ENCODE results near the gene FGG. TPM values are rescaled to one million over a fixed set of nuclear protein-coding genes. Genes with fewer than 3 reads are reported as not detected.

The FGG gene
- total RNA-seq = 4.7 TPM

DNA sequence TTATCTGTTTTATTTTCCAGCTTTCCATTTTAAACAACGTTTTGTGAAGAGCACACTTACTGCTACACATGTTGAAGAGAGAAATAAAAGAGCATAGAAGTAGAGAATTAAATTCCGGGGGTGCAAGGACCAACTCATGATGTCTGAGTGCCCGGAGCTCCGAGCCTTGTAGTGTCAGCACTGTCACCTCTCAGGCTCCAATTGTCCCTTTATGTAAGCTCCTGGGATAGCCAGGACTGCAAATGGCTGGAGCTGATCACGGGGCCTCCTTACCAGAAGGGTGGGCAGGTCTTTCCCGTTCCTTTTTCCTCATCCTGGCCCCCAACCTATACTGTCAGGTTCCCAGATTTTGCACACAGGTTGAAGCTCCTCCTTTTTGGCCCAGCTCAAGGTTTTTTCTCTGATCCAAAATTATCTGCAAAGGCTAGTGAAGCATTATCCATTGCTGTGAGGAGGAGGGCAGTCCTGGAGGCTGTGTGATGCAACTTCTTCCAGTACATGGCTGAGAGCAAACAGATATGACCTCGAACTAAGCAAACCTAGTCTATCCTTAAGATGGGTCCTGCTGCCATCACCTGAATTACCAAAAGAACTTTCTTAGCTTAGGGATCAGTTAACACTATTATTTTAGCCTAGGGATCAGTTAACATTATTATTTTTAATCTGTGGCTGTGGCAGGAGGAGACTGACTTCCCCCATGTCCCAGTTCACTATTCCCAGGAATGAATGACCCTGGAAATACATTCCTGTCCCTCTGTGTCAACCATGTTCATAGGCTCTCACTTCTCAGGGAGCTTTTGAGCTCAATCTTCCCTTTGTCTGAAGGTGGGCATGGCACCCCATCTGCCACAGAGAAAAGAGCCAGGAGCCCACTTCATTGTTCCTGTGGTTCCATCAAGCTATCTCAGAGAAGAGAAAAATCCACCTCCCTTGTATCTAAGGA lies at the start of gene FGG:
TSS of gene FGG (minus strand) at position 185 of the 943 bp plus-strand sequence. CDS start at position 138, 47 bp downstream.
- H3K4me3 ChIP-seq (ENCODE audit: low read length in 3 of 3) = no peak within 1 kb of the TSS
- peaks cover 0 to 3% (median 0%) of the 10 kb centered on the region in 3 donors for H3K27me3 ChIP-seq (ENCODE audit: control insufficient read depth in 3 of 3, insufficient read depth in 3 of 3, low read length in 3 of 3)
- H3K9ac ChIP-seq (ENCODE audit: low read depth in 1 of 3, low read length in 3 of 3) = no peak within 1 kb of the TSS
- H3K36me3 ChIP-seq (ENCODE audit: control insufficient read depth in 3 of 3, insufficient read depth in 3 of 3, low read length in 3 of 3) = no peaks in the 10 kb centered on the region
- H3K9me3 ChIP-seq (ENCODE audit: control insufficient read depth in 3 of 3, low read length in 3 of 3) = no peaks in the 10 kb centered on the region
- no peaks in the 10 kb centered on the region for H3K4me1 ChIP-seq (ENCODE audit: control insufficient read depth in 3 of 3, insufficient read depth in 3 of 3, low read length in 3 of 3)
- H3K27ac ChIP-seq (ENCODE audit: low read depth, low read length) = no peak within 1 kb of the TSS

GRCh38 chr4:154660052-154660451 lies 47.6 kb upstream of the FGG start:
- Histone ChIP-seq H3K27me3 (ENCODE audit: control insufficient read depth in 3 of 3, insufficient read depth in 3 of 3, low read length in 3 of 3) (no peaks in the 10 kb centered on the region), H3K4me1 (ENCODE audit: control insufficient read depth in 3 of 3, insufficient read depth in 3 of 3, low read length in 3 of 3) (peaks cover 0 to 11% (median 0%) of the 10 kb centered on the region in 3 donors), H3K4me3 (ENCODE audit: low read length in 3 of 3) (no peak overlapping the region), H3K9ac (ENCODE audit: low read depth in 1 of 3, low read length in 3 of 3) (no peak overlapping the region), H3K27ac (ENCODE audit: low read depth, low read length) (no peak overlapping the region), H3K9me3 (ENCODE audit: control insufficient read depth in 3 of 3, low read length in 3 of 3) (no peaks in the 10 kb centered on the region), H3K36me3 (ENCODE audit: control insufficient read depth in 3 of 3, insufficient read depth in 3 of 3, low read length in 3 of 3) (no peaks in the 10 kb centered on the region)

DNA sequence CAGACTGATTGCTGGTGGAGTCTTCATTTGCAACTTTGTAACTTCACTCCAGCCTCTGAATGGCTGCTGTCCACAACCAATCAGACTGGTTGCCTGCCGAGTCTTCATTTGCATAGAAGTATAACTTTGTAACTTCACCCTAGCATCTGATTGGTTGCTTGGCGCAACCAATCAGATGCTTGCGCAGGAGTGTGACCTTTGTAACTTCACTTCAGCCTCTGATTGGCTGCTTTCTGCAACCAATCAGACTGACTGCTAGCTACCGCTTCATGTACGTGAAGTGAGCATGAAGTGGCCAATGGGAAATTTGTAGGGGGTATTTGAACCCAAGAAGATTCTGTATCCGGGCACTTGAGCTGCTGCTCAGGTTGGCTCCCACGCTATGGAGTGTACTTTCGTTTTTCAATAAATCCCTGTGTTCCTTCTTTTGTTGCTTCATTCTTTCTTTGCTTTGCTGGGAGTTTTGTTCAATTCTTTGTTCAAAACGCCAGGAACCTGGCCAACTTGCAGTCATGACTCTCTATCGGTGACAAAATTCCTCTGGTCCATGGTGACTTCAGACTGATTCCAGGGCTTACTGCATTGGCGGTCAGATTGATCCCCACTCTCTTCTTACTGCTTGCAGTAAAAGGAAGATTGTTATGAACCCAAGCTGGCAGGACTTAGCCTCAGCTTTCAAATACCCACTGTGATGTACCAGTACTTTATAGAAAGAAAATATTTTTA lies 46.4 kb upstream of the FGG start:
- H3K27me3 ChIP-seq (ENCODE audit: control insufficient read depth in 3 of 3, insufficient read depth in 3 of 3, low read length in 3 of 3) = no peaks in the 10 kb centered on the region
- no peak overlapping the region for H3K9ac ChIP-seq (ENCODE audit: low read depth in 1 of 3, low read length in 3 of 3)
- peaks cover 0 to 11% (median 0%) of the 10 kb centered on the region in 3 donors for H3K4me1 ChIP-seq (ENCODE audit: control insufficient read depth in 3 of 3, insufficient read depth in 3 of 3, low read length in 3 of 3)
- H3K27ac ChIP-seq (ENCODE audit: low read depth, low read length) = no peak overlapping the region
- H3K9me3 ChIP-seq (ENCODE audit: control insufficient read depth in 3 of 3, low read length in 3 of 3) = no peaks in the 10 kb centered on the region
- H3K36me3 ChIP-seq (ENCODE audit: control insufficient read depth in 3 of 3, insufficient read depth in 3 of 3, low read length in 3 of 3) = no peaks in the 10 kb centered on the region
- H3K4me3 ChIP-seq (ENCODE audit: low read length in 3 of 3) = peak overlapping the region in 2 of 3 donors; percentile 26 to 59

GRCh38 chr4:154643493-154643892 lies 31.0 kb upstream of the FGG start:
- Histone ChIP-seq H3K9ac (ENCODE audit: low read depth in 1 of 3, low read length in 3 of 3) (no peak overlapping the region), H3K4me1 (ENCODE audit: control insufficient read depth in 3 of 3, insufficient read depth in 3 of 3, low read length in 3 of 3) (no peaks in the 10 kb centered on the region), H3K36me3 (ENCODE audit: control insufficient read depth in 3 of 3, insufficient read depth in 3 of 3, low read length in 3 of 3) (no peaks in the 10 kb centered on the region), H3K27me3 (ENCODE audit: control insufficient read depth in 3 of 3, insufficient read depth in 3 of 3, low read length in 3 of 3) (peaks cover 0 to 2% (median 0%) of the 10 kb centered on the region in 3 donors), H3K4me3 (ENCODE audit: low read length in 3 of 3) (no peak overlapping the region), H3K9me3 (ENCODE audit: control insufficient read depth in 3 of 3, low read length in 3 of 3) (no peaks in the 10 kb centered on the region), H3K27ac (ENCODE audit: low read depth, low read length) (no peak overlapping the region)

DNA sequence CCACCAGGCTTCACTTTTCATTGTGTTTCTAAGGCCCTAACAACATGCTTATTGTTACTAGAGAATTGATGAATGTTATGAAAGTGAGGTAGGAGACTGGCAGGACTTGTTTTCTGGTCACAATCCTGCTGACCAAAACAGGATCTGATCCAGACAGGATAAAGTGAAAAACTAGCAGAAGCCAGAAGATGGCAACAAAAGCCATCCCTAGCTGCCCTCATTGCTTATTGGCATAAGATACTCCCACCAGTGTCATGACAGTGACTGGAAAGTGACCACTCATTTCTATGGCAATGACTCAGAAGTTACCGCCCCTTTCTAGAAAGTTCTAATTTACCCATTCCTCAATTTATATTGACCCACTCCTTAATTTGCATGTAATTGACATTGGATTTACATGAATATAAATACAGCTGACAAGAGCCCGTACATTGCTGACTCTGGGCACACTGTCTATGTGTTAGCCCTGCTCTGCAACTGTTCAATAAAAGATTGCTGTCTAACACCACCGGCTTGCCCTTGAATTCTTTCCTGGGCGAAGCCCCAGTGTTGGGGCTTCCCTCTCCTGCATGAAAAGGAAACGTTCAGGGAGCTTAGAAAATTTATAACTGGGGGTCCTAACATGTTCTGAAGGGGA lies 30.0 kb upstream of the FGG start:
- H3K27ac ChIP-seq (ENCODE audit: low read depth, low read length) = no peak overlapping the region
- H3K27me3 ChIP-seq (ENCODE audit: control insufficient read depth in 3 of 3, insufficient read depth in 3 of 3, low read length in 3 of 3) = peaks cover 0 to 2% (median 0%) of the 10 kb centered on the region in 3 donors
- H3K36me3 ChIP-seq (ENCODE audit: control insufficient read depth in 3 of 3, insufficient read depth in 3 of 3, low read length in 3 of 3) = no peaks in the 10 kb centered on the region
- H3K4me3 ChIP-seq (ENCODE audit: low read length in 3 of 3) = no peak overlapping the region
- H3K4me1 ChIP-seq (ENCODE audit: control insufficient read depth in 3 of 3, insufficient read depth in 3 of 3, low read length in 3 of 3) = no peaks in the 10 kb centered on the region
- no peaks in the 10 kb centered on the region for H3K9me3 ChIP-seq (ENCODE audit: control insufficient read depth in 3 of 3, low read length in 3 of 3)
- H3K9ac ChIP-seq (ENCODE audit: low read depth in 1 of 3, low read length in 3 of 3) = no peak overlapping the region

GRCh38 chr4:154640999-154641398 lies 28.5 kb upstream of the FGG start:
- no peak overlapping the region for H3K9ac ChIP-seq (ENCODE audit: low read depth in 1 of 3, low read length in 3 of 3)
- H3K4me1 ChIP-seq (ENCODE audit: control insufficient read depth in 3 of 3, insufficient read depth in 3 of 3, low read length in 3 of 3) = no peaks in the 10 kb centered on the region
- H3K9me3 ChIP-seq (ENCODE audit: control insufficient read depth in 3 of 3, low read length in 3 of 3) = no peaks in the 10 kb centered on the region
- H3K4me3 ChIP-seq (ENCODE audit: low read length in 3 of 3) = no peak overlapping the region
- H3K27ac ChIP-seq (ENCODE audit: low read depth, low read length) = no peak overlapping the region
- H3K36me3 ChIP-seq (ENCODE audit: control insufficient read depth in 3 of 3, insufficient read depth in 3 of 3, low read length in 3 of 3) = no peaks in the 10 kb centered on the region
- H3K27me3 ChIP-seq (ENCODE audit: control insufficient read depth in 3 of 3, insufficient read depth in 3 of 3, low read length in 3 of 3) = peaks cover 0 to 2% (median 0%) of the 10 kb centered on the region in 3 donors

- Histone ChIP-seq H3K9ac (ENCODE audit: low read depth in 1 of 3, low read length in 3 of 3) (no peak overlapping the region), H3K4me1 (ENCODE audit: control insufficient read depth in 3 of 3, insufficient read depth in 3 of 3, low read length in 3 of 3) (no peaks in the 10 kb centered on the region), H3K9me3 (ENCODE audit: control insufficient read depth in 3 of 3, low read length in 3 of 3) (no peaks in the 10 kb centered on the region), H3K36me3 (ENCODE audit: control insufficient read depth in 3 of 3, insufficient read depth in 3 of 3, low read length in 3 of 3) (no peaks in the 10 kb centered on the region), H3K27me3 (ENCODE audit: control insufficient read depth in 3 of 3, insufficient read depth in 3 of 3, low read length in 3 of 3) (peaks cover 0 to 3% (median 2%) of the 10 kb centered on the region in 3 donors), H3K4me3 (ENCODE audit: low read length in 3 of 3) (no peak overlapping the region), H3K27ac (ENCODE audit: low read depth, low read length) (no peak overlapping the region)
These were observed 21.6 kb upstream of the FGG start for GRCh38 chr4:154634058-154634457.

GRCh38 chr4:154631828-154632227 lies 19.4 kb upstream of the FGG start:
- Histone ChIP-seq H3K9ac (ENCODE audit: low read depth in 1 of 3, low read length in 3 of 3) (no peak overlapping the region), H3K4me3 (ENCODE audit: low read length in 3 of 3) (no peak overlapping the region), H3K36me3 (ENCODE audit: control insufficient read depth in 3 of 3, insufficient read depth in 3 of 3, low read length in 3 of 3) (no peaks in the 10 kb centered on the region), H3K4me1 (ENCODE audit: control insufficient read depth in 3 of 3, insufficient read depth in 3 of 3, low read length in 3 of 3) (peaks cover 0 to 3% (median 0%) of the 10 kb centered on the region in 3 donors), H3K27ac (ENCODE audit: low read depth, low read length) (no peak overlapping the region), H3K9me3 (ENCODE audit: control insufficient read depth in 3 of 3, low read length in 3 of 3) (no peaks in the 10 kb centered on the region), H3K27me3 (ENCODE audit: control insufficient read depth in 3 of 3, insufficient read depth in 3 of 3, low read length in 3 of 3) (peaks cover 3 to 7% (median 5%) of the 10 kb centered on the region in 3 donors)

GRCh38 chr4:154630324-154630723 lies 17.9 kb upstream of the FGG start:
- no peaks in the 10 kb centered on the region for H3K9me3 ChIP-seq (ENCODE audit: control insufficient read depth in 3 of 3, low read length in 3 of 3)
- peaks cover 0 to 3% (median 0%) of the 10 kb centered on the region in 3 donors for H3K4me1 ChIP-seq (ENCODE audit: control insufficient read depth in 3 of 3, insufficient read depth in 3 of 3, low read length in 3 of 3)
- H3K4me3 ChIP-seq (ENCODE audit: low read length in 3 of 3) = no peak overlapping the region
- no peak overlapping the region for H3K27ac ChIP-seq (ENCODE audit: low read depth, low read length)
- H3K27me3 ChIP-seq (ENCODE audit: control insufficient read depth in 3 of 3, insufficient read depth in 3 of 3, low read length in 3 of 3) = peaks cover 5 to 7% (median 5%) of the 10 kb centered on the region in 3 donors
- H3K36me3 ChIP-seq (ENCODE audit: control insufficient read depth in 3 of 3, insufficient read depth in 3 of 3, low read length in 3 of 3) = no peaks in the 10 kb centered on the region
- H3K9ac ChIP-seq (ENCODE audit: low read depth in 1 of 3, low read length in 3 of 3) = no peak overlapping the region
